Keratinocyte (primary cell): ENCODE measurements around the gene DCAKD.

ENCODE experiments used
- EZH2 ChIP-seq: IDR thresholded peaks from one replicate; pipeline ENCODE4 v1.6.1; 2012; ENCODE audit warnings: inconsistent platforms, mild to moderate bottlenecking, low read length, moderate library complexity
- TF ChIP-seq, protein P1 (sequence below), 3 experiments: IDR thresholded peaks in 1 of 3; conservative IDR thresholded peaks in 1 of 3; optimal IDR thresholded peaks in 1 of 3; 2 replicates in 2 of 3; 3 replicates in 1 of 3; pipeline versions ENCODE3 to v1.5.1; 2011; ENCODE audit warnings: low read length in 3 of 3, mild to moderate bottlenecking in 3 of 3, moderate library complexity in 2 of 3, control low read depth in 1 of 3, inconsistent platforms in 1 of 3; ENCODE audit not compliant: insufficient read depth in 2 of 3; ENCODE audit errors: extremely low read depth in 1 of 3

DNA sequence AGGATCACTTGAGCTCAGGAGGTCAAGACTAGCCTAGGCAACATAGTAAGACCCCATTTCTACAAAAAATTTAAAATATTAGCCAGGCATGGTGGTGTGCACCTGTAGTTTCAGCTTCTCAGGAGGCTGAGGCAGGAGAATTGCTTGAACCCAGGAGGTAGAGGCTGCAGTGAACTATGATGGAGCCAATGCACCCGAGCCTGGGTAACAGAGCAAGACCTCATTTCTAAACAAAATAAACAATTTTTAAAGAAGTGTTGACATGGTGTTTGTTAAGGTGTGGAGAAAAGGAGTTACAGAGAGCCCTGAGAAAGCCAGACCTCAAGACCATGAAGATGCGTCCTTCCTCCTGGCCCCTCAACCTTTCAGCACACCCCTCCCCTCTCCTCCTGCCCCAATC, 45.7 kb downstream of the DCAKD start:
- TF ChIP-seq, protein P1, sequence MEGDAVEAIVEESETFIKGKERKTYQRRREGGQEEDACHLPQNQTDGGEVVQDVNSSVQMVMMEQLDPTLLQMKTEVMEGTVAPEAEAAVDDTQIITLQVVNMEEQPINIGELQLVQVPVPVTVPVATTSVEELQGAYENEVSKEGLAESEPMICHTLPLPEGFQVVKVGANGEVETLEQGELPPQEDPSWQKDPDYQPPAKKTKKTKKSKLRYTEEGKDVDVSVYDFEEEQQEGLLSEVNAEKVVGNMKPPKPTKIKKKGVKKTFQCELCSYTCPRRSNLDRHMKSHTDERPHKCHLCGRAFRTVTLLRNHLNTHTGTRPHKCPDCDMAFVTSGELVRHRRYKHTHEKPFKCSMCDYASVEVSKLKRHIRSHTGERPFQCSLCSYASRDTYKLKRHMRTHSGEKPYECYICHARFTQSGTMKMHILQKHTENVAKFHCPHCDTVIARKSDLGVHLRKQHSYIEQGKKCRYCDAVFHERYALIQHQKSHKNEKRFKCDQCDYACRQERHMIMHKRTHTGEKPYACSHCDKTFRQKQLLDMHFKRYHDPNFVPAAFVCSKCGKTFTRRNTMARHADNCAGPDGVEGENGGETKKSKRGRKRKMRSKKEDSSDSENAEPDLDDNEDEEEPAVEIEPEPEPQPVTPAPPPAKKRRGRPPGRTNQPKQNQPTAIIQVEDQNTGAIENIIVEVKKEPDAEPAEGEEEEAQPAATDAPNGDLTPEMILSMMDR (optimal IDR thresholded peaks at IDR 0.05 in 1 of 3, IDR thresholded peaks at IDR 0.05 in 1 of 3, conservative IDR thresholded peaks at IDR 0.05 in 1 of 3; ENCODE audit: extremely low read depth in 1 of 3, insufficient read depth in 2 of 3, low read length in 3 of 3) = no peak
- TF ChIP-seq EZH2 = no peak
